HepG2 (cell line): ENCODE results near the gene EDEM3.

Source experiments
- FOXA3 ChIP-seq: IDR thresholded peaks from 2 replicates; pipeline ENCODE4 v1.6.1; 2016; ENCODE audit warnings: missing genetic modification reagents, missing compliant biosample characterization
- MAZ ChIP-seq, 2 experiments: sonication (generic) in 1 of 2; formaldehyde crosslinking in 1 of 2; IDR thresholded peaks; 2 replicates each; pipeline versions ENCODE4 v1.5.0 to v1.6.1; 2012 to 2020; ENCODE audit warnings: low read depth in 2 of 2, mild to moderate bottlenecking in 2 of 2, borderline replicate concordance in 1 of 2, improper control_type of control experiment in 1 of 2, low read length in 1 of 2, missing genetic modification reagents in 1 of 2, moderate library complexity in 1 of 2
- NBN ChIP-seq: fragments of 450-650 bp; conservative IDR thresholded peaks from 2 replicates; pipeline ENCODE4 v1.6.1; 2017
- NFE2 ChIP-seq: sonication (generic); formaldehyde crosslinking; IDR thresholded peaks from 2 replicates; pipeline ENCODE4 v1.4.0; 2020; ENCODE audit warnings: missing genetic modification reagents
- SIX1 ChIP-seq: sonication (generic); formaldehyde crosslinking; IDR thresholded peaks from 2 replicates; pipeline ENCODE4 v1.4.0; 2020; ENCODE audit warnings: missing genetic modification reagents, borderline replicate concordance
- SRSF9 ChIP-seq: fragments of 200-400 bp; formaldehyde crosslinking; IDR thresholded peaks from 2 replicates; pipeline ENCODE4 v1.6.1; 2018; ENCODE audit warnings: borderline replicate concordance, mild to moderate bottlenecking, low read depth, low read length; ENCODE audit not compliant: insufficient read depth, poor library complexity, severe bottlenecking
- TF ChIP-seq, protein P1 (sequence below): sonication (generic); formaldehyde crosslinking; IDR thresholded peaks from 2 replicates; pipeline ENCODE4 v1.5.0; 2020; ENCODE audit warnings: mild to moderate bottlenecking, missing genetic modification reagents, moderate library complexity
- TF ChIP-seq, protein P2 (sequence below): sonication (generic); formaldehyde crosslinking; IDR thresholded peaks from 2 replicates; pipeline ENCODE4 v1.5.0; 2020; ENCODE audit warnings: missing genetic modification reagents

DNA sequence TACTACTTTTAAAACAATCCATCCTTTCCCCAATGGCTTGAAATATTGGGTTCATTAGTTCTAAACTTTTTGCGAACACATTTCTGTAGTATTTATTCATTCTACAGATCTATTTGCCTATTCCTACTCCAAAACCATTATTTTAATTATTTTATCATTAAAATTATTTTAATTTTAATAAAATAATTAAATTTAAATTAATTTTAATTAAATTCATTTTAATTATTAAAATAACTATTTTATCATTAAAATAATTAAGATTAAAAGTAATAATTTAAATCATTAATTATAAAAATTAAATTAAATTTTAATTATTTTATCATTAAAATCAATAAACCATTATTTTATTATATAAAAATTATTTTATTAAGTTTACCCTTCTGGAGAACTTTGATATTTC is 15.6 kb downstream of the EDEM3 start:
- no peak for TF ChIP-seq MAZ (IDR thresholded peaks at IDR 0.05; ENCODE audit: borderline replicate concordance, low read depth, low read length)
- TF ChIP-seq MAZ (CRISPR knock-in tag; IDR thresholded peaks at IDR 0.05; ENCODE audit: low read depth), result no peak
- TF ChIP-seq FOXA3 (CRISPR knock-in tag), result no peak
- TF ChIP-seq, protein P1, sequence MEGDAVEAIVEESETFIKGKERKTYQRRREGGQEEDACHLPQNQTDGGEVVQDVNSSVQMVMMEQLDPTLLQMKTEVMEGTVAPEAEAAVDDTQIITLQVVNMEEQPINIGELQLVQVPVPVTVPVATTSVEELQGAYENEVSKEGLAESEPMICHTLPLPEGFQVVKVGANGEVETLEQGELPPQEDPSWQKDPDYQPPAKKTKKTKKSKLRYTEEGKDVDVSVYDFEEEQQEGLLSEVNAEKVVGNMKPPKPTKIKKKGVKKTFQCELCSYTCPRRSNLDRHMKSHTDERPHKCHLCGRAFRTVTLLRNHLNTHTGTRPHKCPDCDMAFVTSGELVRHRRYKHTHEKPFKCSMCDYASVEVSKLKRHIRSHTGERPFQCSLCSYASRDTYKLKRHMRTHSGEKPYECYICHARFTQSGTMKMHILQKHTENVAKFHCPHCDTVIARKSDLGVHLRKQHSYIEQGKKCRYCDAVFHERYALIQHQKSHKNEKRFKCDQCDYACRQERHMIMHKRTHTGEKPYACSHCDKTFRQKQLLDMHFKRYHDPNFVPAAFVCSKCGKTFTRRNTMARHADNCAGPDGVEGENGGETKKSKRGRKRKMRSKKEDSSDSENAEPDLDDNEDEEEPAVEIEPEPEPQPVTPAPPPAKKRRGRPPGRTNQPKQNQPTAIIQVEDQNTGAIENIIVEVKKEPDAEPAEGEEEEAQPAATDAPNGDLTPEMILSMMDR (CRISPR knock-in tag), result no peak
- no peak for TF ChIP-seq NFE2 (CRISPR knock-in tag)
- TF ChIP-seq NBN, result no peak
- TF ChIP-seq SIX1, result no peak
- TF ChIP-seq, protein P2, sequence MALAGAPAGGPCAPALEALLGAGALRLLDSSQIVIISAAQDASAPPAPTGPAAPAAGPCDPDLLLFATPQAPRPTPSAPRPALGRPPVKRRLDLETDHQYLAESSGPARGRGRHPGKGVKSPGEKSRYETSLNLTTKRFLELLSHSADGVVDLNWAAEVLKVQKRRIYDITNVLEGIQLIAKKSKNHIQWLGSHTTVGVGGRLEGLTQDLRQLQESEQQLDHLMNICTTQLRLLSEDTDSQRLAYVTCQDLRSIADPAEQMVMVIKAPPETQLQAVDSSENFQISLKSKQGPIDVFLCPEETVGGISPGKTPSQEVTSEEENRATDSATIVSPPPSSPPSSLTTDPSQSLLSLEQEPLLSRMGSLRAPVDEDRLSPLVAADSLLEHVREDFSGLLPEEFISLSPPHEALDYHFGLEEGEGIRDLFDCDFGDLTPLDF (CRISPR knock-in tag), result no peak
- no peak for TF ChIP-seq SRSF9
